Measurements from ENCODE around the gene GARIN5B. TPM values are rescaled to one million over a fixed set of nuclear protein-coding genes. Genes with fewer than 3 reads are reported as not detected.

Gene GARIN5B
- total RNA-seq, 1 donor from 2014 or later, result not detected

- Mint-ChIP-seq H3K27me3 (ENCODE audit: low read depth) (no peaks in the 10 kb centered on the region), H3K4me1 (ENCODE audit: low read depth) (peaks cover 22% of the 10 kb centered on the region), H3K9me3 (ENCODE audit: low read depth) (no peaks in the 10 kb centered on the region), H3K27ac (ENCODE audit: unreplicated experiment) (peak overlapping the region; percentile 24), H3K4me3 (ENCODE audit: unreplicated experiment) (no peak overlapping the region), H3K36me3 (ENCODE audit: low read depth) (no peaks in the 10 kb centered on the region)
- TF ChIP-seq CTCF (IDR thresholded peaks at IDR 0.05), result no peak
- DNase-seq (ENCODE audit: low spot score), result no peak
These were observed 11.1 kb upstream of the GARIN5B start for GRCh38 chr19:55373993-55374757.

- Mint-ChIP-seq H3K27ac (ENCODE audit: unreplicated experiment) (peak overlapping the region; percentile 24), H3K9me3 (ENCODE audit: low read depth) (no peaks in the 10 kb centered on the region), H3K27me3 (ENCODE audit: low read depth) (no peaks in the 10 kb centered on the region), H3K4me1 (ENCODE audit: low read depth) (peaks cover 22% of the 10 kb centered on the region), H3K4me3 (ENCODE audit: unreplicated experiment) (no peak overlapping the region), H3K36me3 (ENCODE audit: low read depth) (no peaks in the 10 kb centered on the region)
- DNase-seq (ENCODE audit: low spot score), result no peak
- no peak for TF ChIP-seq CTCF (IDR thresholded peaks at IDR 0.05)
These were observed 10.4 kb upstream of the GARIN5B start for GRCh38 chr19:55373306-55373992.

GRCh38 chr19:55372316-55373081 is 9.4 kb upstream of the GARIN5B start:
- Mint-ChIP-seq H3K9me3 (ENCODE audit: low read depth) (no peaks in the 10 kb centered on the region), H3K36me3 (ENCODE audit: low read depth) (no peaks in the 10 kb centered on the region), H3K4me1 (ENCODE audit: low read depth) (peaks cover 22% of the 10 kb centered on the region), H3K4me3 (ENCODE audit: unreplicated experiment) (no peak overlapping the region), H3K27me3 (ENCODE audit: low read depth) (no peaks in the 10 kb centered on the region), H3K27ac (ENCODE audit: unreplicated experiment) (peak overlapping the region; percentile 9)
- no peak for TF ChIP-seq CTCF (IDR thresholded peaks at IDR 0.05)
- no peak for DNase-seq (ENCODE audit: low spot score)

- Mint-ChIP-seq H3K27me3 (ENCODE audit: low read depth) (no peaks in the 10 kb centered on the region), H3K36me3 (ENCODE audit: low read depth) (no peaks in the 10 kb centered on the region), H3K4me1 (ENCODE audit: low read depth) (peaks cover 22% of the 10 kb centered on the region), H3K4me3 (ENCODE audit: unreplicated experiment) (peak within 1 kb of the TSS; percentile 74), H3K27ac (ENCODE audit: unreplicated experiment) (peak within 1 kb of the TSS; percentile 45), H3K9me3 (ENCODE audit: low read depth) (no peaks in the 10 kb centered on the region)
- no peak for TF ChIP-seq CTCF (IDR thresholded peaks at IDR 0.05)
- DNase-seq (ENCODE audit: low spot score), result no peak
These were observed 7.4 kb upstream of the GARIN5B start, which contains the start of gene IL11 for GRCh38 chr19:55370305-55370988. IL11 (minus strand) TSS chr19:55370463; CDS start chr19:55370310, 153 bp downstream.

Data from chondrocyte (in vitro differentiated cells).